LHCN-M2 (cell line): ENCODE data around the gene SLC7A1. TPM values are rescaled to one million over a fixed set of nuclear protein-coding genes. Genes with fewer than 3 reads are reported as not detected.

Experiments
- DNase-seq: peaks from one replicate; pipeline ENCODE4 v3.0.0-alpha.2; 2012; ENCODE audit warnings: low read depth
- total RNA-seq: library from RNA; depleted of rRNA; stranded (reverse); fragments of >200 nt; gene quantifications from 2 replicates; pipeline ENCODE4 v1.2.3, GENCODE V29; 2014

SLC7A1 gene
- total RNA-seq, 1 experiment from 2014 or later: 13.8 TPM

GRCh38 chr13:29511106-29511796 is 84.2 kb downstream of the SLC7A1 start:
- DNase-seq: no peak

GRCh38 chr13:29510651-29511084 is 84.8 kb downstream of the SLC7A1 start:
- DNase-seq: no peak

GRCh38 chr13:29509999-29510589 is 85.4 kb downstream of the SLC7A1 start:
- DNase-seq: peak; percentile 23

GRCh38 chr13:29508876-29509252 is 86.6 kb downstream of the SLC7A1 start:
- no peak for DNase-seq

GRCh38 chr13:29508130-29508875 is 87.2 kb downstream of the SLC7A1 start:
- DNase-seq: peak; percentile 64

- peak; percentile 26 for DNase-seq
These were observed 88.1 kb downstream of the SLC7A1 start for GRCh38 chr13:29507356-29507755.

- DNase-seq: no peak
These were observed 89.5 kb downstream of the SLC7A1 start for GRCh38 chr13:29505950-29506349.

- no peak for DNase-seq
These were observed 90.0 kb downstream of the SLC7A1 start for GRCh38 chr13:29505511-29505910.

- DNase-seq: no peak
These were observed 90.8 kb downstream of the SLC7A1 start for GRCh38 chr13:29504691-29505090.

GRCh38 chr13:29503041-29503837 is 92.2 kb downstream of the SLC7A1 start:
- DNase-seq: peak; percentile 65

- peak; percentile 70 for DNase-seq
These were observed 93.0 kb downstream of the SLC7A1 start for GRCh38 chr13:29502391-29503008.

GRCh38 chr13:29501674-29502073 is 93.8 kb downstream of the SLC7A1 start:
- DNase-seq: no peak

GRCh38 chr13:29500386-29500785 is 95.1 kb downstream of the SLC7A1 start:
- no peak for DNase-seq

GRCh38 chr13:29499506-29500165 is 95.9 kb downstream of the SLC7A1 start:
- DNase-seq: no peak

- no peak for DNase-seq
These were observed 97.0 kb downstream of the SLC7A1 start for GRCh38 chr13:29498426-29499040.

GRCh38 chr13:29497137-29497654 is 98.3 kb downstream of the SLC7A1 start:
- peak; percentile 80 for DNase-seq

- DNase-seq: no peak
These were observed 99.2 kb downstream of the SLC7A1 start for GRCh38 chr13:29496241-29496712.

GRCh38 chr13:29494520-29494919 is 101.0 kb downstream of the SLC7A1 start:
- DNase-seq: no peak

GRCh38 chr13:29493796-29494195 is 101.7 kb downstream of the SLC7A1 start:
- no peak for DNase-seq

- no peak for DNase-seq
These were observed 104.2 kb downstream of the SLC7A1 start for GRCh38 chr13:29491248-29491647.
